Stimulated activated CD8-positive, alpha-beta memory T cell treated with anti-CD3 and anti-CD28 coated beads, Interleukin-2, amount 100 ng/mL, for 48 hours (primary cell): ENCODE measurements around the gene PDE7B.

Experiments
- DNase-seq, 2 donors: peaks; one replicate each; pipeline ENCODE4 v3.0.0-alpha.2; 2020; ENCODE audit warnings: low read depth in 2 of 2

The PDE7B gene

DNA sequence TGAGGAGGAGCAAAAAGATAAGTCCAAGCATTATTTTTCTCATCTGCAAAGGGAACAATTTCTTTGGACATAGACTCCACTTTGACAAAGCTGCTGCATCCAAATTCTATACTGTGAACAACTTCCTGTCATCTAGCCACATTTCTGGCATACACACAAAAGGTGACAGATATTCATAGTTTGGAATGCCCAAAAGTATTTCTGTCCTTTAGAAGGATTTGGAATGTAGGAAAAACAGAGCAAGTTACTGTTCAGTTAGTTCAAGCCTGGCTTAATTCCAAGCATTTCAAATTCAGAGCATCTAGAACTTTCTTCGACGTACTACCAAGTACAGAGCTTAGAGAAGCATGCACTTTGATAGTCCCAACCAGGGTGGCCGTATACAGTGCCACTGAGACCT lies 134.0 kb downstream of the PDE7B start:
- DNase-seq = no peak

DNA sequence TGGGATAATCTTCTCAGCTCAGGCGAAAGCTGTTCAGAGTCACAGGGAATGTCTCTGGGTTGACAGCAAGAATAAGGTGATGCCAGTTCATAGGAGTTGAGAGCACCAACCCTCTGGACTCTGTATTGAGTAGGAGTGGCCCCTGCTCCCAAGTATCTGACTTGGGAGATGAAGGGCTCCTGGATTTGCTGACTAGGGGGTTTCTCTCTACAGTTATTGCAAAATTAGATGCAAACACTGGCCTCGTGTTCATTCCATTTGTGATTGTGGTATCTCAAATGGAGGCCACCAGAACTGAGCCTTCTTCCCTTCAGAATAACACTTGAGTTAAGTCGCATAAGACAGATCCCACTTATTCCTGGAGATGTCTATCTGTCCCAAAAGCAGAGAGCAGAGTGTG lies 135.7 kb downstream of the PDE7B start:
- no peak for DNase-seq

DNA sequence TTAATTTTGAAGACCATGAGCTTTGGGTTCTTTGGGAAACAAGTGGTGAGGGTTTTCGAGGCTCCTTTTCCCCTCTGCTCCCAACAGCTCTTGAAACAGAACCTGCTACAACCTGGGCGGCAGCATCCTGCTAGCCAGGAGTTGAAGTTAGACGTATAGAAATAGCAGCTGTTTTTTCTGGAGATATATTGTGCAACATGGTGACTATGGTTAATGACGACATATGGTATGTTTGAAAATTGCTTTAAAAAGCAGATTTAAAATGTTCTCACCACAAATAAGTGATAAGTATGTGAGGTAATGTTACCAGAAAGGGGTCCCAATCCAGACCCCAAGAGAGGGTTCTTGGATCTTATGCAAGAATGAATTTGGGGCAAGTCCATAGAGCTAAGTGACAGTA lies 138.9 kb downstream of the PDE7B start:
- no peak for DNase-seq

DNA sequence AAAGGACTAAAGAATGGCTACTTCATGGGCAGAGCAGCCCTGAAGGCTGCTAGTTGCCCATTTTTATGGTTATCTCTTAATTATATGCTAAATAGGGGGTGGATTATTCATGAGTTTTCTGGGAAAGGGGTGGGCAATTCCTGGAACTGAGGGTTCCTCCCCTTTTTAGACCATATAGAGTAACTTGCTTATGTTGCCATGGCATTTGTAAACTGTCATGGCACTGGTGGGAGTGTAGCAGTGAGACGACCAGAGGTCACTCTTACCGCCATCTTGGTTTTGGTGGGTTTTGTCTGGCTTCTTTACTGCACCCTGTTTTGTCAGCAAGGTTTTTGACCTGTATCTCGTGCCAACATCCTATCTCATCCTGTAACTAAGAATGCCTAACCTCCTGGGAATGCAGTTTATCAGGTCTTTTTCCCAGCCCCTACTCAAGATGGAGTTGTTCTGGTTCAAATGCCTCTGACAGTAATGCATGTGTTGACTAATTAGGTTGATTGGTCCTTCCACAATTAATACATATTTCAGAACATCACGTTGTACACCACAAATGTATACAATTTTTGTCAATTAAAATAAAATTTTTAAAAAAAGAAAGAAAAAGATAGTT lies 139.5 kb downstream of the PDE7B start:
- DNase-seq = no peak

DNA sequence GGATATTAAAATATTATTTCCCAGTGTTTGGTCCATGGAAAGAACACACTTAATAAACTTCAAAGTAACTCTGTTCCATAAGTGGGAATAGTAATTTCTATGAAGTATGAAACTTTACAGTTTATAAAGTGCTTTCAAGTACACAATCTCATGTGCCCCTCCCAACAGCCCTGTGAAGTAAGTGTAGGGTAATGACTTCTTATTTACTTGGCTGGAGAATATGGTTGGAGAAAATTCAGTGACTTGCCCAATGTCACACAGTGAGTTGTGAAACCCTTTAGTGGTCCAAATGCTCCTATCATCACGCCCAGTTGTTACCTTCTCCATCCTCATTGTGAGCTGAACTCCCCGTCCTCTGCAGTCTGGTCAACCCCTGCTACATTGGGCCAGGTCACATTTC lies 141.2 kb downstream of the PDE7B start:
- DNase-seq = no peak

DNA sequence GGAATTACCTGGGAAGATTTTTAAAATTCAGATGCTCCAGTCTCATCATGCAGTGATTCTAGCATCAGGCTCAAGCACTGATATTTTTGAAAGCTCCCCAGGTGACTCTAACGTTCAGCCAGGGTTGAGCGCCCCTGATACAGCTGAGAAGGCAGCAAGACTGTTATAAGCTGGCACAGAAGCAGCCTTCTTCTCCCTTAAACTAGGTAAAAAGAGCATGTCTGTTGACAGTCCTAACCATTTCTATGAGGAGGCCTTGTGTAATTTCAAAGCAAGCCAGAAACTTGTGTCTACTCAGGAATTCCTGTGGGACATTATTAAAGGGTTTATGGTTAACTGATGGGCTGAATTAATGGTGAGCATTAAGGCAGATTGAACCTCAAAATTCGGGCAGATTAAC lies 141.9 kb downstream of the PDE7B start:
- no peak for DNase-seq

DNA sequence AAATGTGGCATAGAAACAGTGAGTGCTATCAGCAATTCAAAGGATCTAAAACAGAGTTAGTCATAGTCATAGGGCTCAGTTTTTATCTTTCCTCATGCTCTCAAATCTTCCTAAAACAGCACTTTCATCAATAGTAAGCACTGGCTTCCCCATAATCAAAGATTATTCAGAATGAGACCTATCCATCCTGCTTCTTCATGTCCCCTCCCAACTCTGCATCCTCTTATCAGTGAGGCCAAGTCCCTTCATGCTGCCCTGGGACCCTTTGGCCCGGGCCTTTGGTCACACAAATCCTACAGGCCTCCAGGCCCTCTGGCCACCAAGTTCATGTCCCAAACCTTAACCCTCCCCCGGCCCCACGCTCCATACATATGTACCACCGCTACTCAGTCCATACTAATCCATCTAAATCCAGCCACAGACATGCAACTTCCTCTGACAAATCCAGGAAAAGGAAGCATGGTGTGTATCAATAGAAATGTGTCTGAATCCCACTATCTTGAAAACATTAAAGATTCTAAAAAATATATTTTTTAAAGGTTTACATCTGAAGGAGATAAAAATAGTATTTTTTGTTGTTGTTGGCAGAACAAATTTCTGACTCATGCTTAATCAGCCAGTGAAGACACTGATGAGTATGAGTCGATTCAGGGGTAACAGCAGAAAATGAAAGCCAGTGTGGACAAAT lies 143.5 kb downstream of the PDE7B start:
- no peak for DNase-seq

DNA sequence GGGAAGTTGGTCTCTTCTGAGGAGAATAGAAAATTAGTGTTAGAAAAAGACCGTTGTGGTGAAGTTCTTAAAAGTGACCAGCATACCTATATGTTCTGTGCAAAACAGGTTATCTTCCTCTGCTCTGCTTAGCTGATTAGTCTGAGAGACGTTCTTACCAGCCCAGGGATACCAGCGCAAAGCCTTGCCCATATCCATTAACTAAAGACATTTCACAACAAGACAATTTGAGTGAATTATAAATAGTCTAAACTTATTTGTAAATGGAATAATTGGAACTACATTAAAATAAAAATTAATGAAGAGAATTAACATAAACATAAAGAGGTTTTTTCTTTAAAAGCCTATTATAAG lies 144.0 kb downstream of the PDE7B start:
- no peak for DNase-seq

DNA sequence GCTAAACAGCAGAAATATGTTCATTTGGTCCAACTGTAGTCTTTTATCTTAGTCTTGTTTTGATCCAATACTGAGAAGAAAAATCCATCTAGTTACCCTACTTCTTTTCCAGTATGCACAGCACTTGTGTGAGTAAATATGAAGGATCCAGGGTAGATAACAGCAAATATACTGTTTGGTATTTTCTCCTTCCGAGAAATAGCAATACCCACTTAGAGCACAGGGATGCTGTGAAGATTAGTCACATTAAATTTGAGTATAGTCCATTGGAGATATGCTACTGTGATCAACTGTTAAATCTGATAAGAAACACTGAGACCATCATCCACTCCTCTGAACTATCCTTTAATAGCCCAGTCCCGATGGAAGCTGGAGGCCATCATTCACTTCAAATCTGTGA lies 145.2 kb downstream of the PDE7B start:
- no peak for DNase-seq

DNA sequence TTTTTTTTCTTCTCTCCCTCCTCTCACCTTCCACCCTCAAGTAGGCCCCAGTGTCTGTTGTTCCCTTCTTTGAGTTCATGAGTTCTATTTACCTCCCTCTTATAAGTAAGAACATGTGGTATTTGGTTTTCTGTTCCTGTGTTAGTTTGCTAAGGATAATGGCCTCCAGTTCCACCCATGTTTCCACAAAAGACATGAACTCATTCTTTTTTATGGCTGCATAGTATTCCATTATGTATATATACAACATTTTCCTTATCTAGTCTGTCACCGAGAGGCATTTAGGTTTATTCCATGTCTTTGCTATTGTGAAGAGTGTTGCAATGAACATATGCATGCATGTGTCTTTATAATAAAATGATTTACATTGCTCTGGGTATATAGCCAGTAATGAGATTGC lies 147.9 kb downstream of the PDE7B start:
- DNase-seq = no peak

DNA sequence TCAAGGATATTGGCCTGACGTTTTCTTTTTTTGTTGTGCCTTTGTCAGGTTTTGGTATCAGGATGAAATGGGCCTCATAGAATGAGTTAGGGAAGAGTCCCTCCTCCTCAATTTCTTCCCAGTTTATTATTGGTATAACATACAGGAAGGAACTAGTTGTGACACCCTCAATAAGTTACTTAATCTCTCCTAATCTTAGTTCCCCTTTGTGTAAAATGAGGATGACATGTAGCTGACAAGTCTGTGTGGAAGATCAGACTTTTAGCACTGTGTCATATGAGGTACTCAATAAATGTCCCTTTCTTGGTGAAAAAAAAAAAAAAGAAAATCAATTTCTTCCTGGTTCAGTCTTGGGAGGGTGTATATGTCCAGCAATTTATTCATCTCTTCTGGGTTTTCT lies 155.8 kb downstream of the PDE7B start:
- DNase-seq = no peak

DNA sequence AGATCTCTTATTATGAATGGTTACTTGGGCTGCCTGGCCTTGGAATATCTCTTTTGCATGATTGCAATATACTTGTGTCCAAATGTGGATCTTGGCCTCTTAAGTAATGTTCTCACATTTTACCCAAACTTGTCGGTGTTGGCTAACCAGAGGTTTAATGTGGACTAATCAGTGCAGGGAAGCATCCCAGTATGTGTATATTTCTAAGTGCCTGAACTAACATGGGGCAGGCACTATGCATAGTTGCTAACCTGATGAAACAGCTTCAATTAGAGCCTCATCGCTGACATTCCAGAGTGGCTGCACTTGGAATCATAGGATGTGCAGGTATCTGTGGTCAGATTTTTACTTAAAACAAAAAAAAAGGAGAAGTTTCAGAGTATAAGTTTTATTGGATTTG lies 160.0 kb downstream of the PDE7B start:
- DNase-seq = no peak

DNA sequence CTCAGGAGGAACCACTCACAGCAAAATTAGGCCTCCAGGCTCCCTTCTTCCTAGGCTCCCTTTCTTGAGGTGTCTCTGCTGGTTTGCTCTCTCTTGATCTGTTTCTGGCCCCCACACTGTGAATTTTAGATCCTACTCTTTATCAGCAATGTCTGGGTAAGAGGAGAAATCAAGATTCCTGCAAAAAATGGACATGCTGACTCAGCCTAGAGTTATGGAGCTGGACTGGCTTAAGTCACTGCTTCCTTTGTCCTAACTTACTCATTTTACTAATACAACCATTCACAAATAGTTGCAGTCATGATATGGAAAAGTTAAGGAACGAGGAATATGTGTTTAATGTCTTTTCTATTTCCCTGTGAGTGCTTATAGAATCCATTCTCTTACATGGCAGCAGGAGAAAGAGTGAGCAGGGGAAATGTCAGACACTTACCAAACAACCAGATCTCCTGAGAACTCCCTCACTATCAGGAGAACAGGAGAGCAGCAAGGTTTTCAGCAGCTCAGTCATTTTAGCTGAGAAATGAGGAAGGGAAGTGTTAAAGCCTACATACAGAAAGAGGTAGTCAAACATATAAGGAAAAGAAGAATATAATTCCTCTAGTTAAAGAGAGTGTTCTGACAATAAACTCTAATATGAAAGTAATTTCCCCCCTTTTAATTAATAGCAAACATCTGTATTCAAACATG lies 160.8 kb downstream of the PDE7B start:
- no peak for DNase-seq

DNA sequence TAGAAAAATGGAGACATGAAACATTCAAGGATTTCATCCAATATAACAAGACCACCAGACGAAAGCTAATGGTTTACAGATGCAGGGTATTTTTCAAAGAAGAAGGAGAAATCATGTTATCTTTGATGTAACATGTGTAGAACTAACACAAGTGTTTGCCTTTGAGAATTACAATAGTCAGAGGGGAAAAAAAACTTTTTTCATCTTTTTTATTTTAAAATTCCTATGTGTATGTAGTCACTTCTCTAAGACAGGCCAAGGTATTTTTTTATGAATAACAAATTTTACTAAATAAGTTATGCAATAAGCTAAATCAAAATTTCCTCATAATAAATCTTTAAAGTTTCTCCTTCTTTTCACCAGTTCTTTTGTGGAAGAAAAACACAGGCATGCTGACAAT lies 161.4 kb downstream of the PDE7B start:
- no peak for DNase-seq

DNA sequence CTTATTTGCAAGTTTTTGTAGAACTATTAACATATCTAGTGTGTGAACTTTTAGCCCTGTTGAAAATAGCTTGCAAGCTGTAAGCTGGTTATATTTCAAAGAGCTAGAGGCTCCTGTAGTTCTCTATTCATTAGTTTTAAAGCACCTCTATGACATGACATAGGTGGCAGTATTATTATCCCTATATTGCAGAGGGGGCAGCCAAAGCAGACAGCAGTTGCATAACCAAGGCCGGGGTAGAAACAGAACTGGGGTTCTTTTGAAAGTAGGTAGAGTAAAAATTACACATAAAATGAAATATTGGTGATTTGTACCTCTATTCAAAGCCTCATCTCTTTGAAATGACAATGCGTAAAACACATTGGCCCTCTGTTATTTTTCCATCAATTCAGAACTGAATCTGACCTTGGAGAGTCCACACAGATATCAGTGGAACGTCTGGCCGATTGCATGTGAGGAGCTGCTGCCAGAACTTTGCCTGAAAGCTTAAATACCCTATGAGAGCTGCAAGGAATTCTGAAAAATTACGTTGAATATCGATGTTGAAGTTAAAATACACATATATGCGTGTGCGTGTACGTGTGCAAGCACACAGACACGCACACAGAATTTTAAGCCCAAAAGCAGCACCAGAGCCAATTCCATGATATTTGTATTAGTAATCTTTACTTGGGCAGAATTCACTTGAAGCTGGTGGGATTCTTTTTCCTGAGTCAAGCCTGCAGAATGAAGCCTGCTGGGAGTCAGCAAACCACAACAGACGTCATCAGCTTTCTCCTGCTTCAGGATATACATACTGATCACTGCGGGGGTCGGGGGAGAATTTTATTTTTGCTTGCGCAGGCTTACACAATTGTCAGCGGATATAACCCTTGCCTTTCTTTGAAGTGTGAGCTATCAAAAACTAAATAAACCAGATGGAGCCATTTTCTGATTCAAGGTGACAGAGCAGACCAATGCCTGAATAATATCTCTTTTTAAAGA lies 163.2 kb downstream of the PDE7B start:
- no peak for DNase-seq

DNA sequence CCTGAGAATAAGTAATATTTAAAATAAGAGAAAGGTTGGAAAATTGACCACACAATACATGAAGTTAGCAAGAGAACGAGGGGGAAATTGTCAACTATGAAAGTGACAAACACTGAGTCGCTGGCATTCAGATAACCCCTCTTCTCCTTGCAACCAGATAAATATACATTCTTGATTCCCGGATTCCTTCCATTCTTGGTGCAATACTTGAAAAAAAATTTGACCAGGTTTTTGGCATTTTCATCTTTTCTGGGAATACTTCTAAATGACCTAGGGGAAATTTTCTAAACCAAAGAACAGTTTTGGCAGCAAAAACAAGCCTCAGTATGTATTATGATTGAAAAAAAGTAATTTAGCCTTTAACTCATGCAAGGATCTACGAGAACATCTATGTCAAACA lies 164.0 kb downstream of the PDE7B start:
- DNase-seq = no peak

DNA sequence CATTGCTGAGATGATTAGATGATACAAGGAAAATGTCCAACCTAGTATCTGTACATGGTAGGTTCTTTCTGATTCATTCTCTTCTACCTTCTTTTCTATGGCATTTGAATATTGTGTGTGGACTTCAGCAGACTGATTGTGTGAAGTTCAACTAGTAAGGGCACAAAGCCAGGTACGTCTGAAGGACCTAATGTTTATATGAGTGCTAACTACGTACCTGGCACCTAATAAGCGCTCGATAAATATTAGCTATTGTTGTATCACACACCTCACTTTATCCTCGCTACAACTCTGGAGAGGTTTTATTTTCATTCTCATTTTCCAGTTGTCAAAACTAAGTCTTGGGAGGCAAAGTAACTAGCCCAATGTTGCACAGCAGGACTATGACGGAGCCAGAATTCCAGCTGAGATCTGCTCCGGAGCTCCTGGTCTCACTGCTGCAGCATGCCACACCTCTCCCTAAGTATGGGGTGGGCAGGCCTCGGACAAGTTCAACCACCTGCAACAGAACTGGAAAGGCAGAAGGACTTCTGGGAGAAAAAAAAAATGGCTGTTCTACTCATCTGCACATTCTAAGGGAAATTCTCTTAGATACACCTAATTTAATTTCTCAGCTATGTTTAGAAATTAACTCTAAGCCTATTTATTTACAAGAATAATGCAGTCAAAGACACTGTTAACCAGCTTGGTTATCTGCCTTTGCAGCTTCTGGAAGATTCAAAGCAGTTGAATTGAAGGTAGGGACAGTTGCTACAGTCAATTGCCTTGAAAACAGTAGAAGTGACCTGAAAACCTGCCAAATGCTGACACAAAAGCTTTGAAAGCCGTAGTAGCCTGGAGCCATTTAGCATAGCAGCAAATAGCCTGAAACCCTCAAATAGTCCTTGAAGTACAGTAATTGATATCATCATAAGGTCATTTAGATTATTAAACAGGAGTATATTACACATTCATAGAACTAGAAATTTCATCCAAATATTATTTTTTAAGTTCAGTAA lies 165.0 kb downstream of the PDE7B start:
- DNase-seq = no peak

DNA sequence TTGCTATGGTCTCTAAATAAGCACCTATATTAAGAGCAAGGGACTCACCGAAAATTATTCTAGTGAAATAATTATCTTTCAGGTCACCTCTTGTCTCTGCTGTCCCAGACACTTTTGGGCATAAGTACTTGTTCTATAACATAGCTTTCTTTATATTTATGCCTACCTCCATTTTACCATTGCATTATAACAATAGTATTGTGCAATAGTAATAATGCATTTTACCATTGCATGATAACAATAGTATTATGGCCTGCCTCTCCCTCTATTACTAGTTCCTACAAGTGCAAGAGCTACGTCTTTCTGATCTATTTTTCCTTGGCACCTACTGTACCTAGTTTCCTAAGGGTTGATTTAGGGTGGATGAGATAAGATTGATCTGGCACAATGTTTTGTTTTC lies 169.2 kb downstream of the PDE7B start:
- DNase-seq = no peak

DNA sequence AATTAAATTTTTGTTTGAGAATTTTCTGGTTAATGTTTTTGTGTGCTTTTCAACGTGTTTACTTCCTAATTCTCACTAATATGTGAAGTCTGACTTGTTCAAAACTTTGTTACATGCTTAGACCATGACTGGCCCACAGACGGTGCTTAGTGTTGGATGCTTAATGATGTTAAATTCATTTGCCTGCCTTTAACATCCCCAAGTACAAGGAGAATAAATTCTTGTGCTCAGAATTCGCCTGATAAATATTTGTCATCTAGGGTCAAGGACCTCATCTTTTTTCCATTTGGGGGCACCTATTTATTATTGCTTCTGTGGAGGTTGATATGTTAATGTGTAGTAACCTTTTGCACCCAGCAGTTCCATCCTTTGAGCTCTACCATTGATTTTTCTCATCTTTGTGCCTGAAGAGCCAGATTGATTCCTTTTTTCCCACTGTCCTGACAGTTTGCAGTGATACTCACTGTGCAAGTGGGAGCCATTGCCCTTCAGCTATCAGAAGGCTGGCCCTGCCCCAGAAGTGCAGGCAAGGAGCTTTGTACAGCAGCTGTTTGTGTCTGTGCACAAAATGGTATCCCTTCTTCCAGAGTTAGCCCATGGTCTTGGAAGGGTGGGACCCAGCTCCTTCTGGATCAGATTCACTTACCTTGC lies 170.8 kb downstream of the PDE7B start:
- DNase-seq = no peak

DNA sequence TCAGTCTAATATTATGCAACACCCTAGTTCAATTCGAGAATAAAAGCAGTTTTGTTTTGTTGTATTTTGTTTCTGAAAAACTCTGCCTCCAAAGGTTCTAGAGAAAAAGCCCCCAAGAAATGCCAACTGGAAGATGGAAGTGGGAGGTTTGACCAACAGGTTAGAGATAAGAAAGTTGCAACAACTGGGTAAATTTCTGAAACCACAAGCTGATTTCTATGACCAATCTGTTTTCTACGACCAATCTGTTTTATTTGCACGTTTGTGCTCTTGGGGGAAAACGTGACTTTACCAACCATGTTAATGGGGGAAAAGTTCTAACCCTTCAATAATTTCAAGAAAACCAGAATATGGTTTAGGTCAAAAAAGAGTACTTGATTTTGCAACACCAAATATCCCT lies 173.2 kb downstream of the PDE7B start:
- DNase-seq = no peak

DNA sequence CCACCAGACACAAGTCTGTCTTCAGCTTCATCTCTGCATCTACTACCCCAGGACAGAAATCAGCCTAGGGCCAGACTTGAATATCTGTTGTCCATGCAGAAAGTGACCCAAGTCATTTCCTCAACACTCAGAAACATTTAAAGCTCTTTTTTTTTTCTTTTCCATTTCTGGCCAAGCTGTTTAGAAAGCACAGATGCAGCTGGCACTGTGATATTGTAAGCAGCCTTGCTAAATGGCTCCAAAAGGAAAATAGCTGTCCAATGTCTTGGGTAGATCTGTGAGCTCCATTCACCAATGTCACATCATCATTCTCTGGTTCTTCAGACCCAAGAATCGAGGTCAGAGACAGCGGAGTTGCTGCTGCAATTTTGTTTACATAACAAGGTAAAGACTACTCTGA lies 174.2 kb downstream of the PDE7B start:
- no peak for DNase-seq
